ENCODE measurements around the gene SPTB.

SPTB gene

DNA sequence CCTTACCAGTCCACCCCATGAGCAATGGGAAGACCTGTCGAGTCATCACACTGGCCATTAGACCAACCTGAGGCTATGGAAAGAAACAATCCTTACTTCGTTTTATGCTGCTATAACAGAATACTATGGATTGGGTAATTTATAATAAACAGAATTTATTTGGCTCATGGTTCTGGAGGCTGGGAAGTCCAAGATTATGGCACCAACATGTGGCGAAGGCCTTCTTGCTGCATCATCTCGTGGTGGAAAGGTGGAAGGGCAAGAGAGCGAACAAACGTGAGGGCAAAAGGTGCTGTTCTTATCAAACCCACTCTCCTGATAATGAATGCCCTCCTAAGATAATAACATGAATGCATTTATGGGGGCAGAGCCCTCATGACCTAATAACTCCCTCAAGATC lies 9.6 kb upstream of the SPTB start:
- H3K27me3 ChIP-seq (ENCODE audit: control insufficient read depth, insufficient read depth, low read length, poor library complexity, severe bottlenecking): peaks cover 4% of the 10 kb centered on the region
- H3K9me3 ChIP-seq (ENCODE audit: control insufficient read depth, low read length): no peaks in the 10 kb centered on the region
- no peak overlapping the region for H3K27ac ChIP-seq (ENCODE audit: insufficient read depth, low read depth, low read length, poor library complexity, severe bottlenecking)
- no peaks in the 10 kb centered on the region for H3K36me3 ChIP-seq (ENCODE audit: control insufficient read depth, insufficient read depth, low read length)
- 93 to 98% methylated on average over 6 of the region's 6 CpGs for WGBS, 2 experiments
- H3K4me1 ChIP-seq (ENCODE audit: control insufficient read depth, insufficient read depth, low read length): no peaks in the 10 kb centered on the region
- no peak overlapping the region for H3K4me3 ChIP-seq (ENCODE audit: insufficient read depth, low read depth, low read length)

DNA sequence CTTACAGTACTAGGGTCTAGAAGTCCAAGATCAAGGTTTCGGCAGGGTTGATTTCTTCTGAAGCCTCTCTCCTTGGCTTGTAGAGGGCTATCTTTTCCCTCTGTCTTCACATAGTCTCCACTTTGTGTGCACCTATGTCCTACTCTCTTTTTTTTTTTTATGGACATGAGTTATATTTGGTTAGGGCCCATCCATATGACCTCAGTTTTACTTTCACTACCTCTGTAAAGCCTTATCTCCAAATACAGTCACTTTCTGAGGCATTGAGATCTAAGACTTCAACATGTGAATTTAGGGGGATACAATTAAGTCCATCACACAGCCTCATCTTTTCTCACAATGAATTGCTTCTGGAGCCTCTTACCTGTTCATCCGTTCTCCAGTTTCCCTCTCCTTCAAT lies 5.9 kb upstream of the SPTB start:
- Histone ChIP-seq H3K27me3 (ENCODE audit: control insufficient read depth, insufficient read depth, low read length, poor library complexity, severe bottlenecking) (peaks cover 40% of the 10 kb centered on the region), H3K36me3 (ENCODE audit: control insufficient read depth, insufficient read depth, low read length) (no peaks in the 10 kb centered on the region), H3K4me1 (ENCODE audit: control insufficient read depth, insufficient read depth, low read length) (no peaks in the 10 kb centered on the region), H3K9me3 (ENCODE audit: control insufficient read depth, low read length) (no peaks in the 10 kb centered on the region), H3K4me3 (ENCODE audit: insufficient read depth, low read depth, low read length) (no peak overlapping the region), H3K27ac (ENCODE audit: insufficient read depth, low read depth, low read length, poor library complexity, severe bottlenecking) (no peak overlapping the region)
- 90 to 93% methylated on average over 2 of the region's 2 CpGs for WGBS, 2 experiments

DNA sequence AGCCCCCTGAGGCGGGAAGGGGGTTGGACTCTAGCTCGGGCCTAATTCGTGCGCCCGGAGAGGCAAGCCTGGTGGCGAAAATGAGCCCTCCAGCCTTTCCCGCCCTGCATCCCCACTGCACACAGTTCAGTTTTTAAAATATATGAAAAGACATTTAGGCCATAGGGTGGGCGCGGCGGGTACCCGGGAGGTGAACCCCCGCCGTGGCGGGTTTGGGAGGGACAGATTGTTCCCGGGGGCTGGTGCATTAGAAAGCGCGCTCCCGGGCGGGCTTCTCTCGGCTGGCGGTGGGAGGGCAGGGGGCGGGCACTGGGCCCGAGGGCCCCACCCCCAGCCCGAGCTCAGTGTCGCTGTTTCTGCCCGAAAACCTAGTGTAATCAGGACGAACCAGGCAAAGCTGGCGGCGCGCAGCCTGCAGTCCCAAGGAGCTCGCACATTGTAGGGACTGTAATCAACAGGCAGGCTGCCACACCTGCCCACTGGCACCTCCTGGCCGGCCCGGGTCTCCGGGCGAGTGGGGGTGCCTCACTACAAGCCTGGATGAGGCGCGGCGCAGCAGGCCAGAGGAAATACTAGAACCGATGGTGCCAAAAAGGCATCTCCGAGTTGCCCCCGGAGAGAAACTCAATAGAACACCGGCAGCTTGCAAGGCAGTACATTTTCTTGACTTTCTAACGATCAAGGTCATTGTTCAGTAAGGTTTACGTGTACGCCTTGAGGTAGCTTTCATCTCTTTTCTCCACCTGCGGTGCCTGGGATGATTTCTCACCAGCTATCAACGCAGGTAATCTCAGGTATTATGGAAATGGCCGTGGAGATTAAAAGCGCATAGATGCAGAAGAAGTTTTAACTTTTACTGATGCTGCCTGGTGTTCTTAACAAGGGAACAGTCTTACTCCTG lies 764 bp upstream of the SPTB start:
- Histone ChIP-seq H3K9me3 (ENCODE audit: control insufficient read depth, low read length) (no peaks in the 10 kb centered on the region), H3K27ac (ENCODE audit: insufficient read depth, low read depth, low read length, poor library complexity, severe bottlenecking) (no peak overlapping the region), H3K4me1 (ENCODE audit: control insufficient read depth, insufficient read depth, low read length) (no peaks in the 10 kb centered on the region), H3K27me3 (ENCODE audit: control insufficient read depth, insufficient read depth, low read length, poor library complexity, severe bottlenecking) (peaks cover 85% of the 10 kb centered on the region), H3K4me3 (ENCODE audit: insufficient read depth, low read depth, low read length) (peak overlapping the region; percentile 62), H3K36me3 (ENCODE audit: control insufficient read depth, insufficient read depth, low read length) (no peaks in the 10 kb centered on the region)
- 3 to 4% methylated on average over 49 of the region's 49 CpGs for WGBS, 2 experiments

DNA sequence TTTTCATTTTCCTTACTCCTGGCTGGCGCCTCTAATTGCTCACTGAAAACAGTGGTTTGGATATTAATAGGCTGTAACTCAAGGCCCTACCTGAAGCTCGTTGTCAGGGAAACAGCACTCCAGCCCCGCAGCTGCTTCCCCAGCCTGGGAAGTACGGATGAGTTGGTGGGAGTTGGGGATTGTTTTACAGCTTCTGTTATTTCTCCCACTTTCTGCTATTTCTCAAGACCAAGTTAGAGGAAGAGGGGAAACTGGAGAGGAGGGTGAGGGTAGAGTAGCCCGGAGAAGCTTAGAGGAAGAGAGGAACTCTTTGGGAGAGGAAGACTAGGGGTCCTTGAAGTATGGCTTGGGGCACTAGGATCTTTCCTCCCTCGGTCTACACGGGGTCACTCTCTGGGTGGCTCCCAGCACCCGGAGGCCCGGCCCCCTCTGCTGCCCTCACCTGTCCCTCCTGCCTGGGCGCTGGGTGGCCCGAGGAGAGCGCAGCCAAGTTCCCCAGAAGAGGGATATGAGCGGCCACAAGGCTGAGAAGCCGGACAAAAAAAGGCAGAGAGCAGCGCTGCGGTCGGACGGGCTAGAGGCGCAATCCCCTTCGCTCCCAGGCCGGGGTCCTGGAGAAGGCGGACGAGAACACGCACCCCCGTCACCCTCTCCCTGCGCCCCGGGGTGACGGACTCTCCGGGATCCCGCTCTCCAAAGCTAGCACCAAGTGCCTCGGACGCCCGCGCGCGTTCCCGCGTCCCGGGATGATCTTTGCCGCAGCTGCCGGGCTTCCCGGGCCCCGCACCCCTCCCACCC lies 671 bp downstream of the SPTB start:
- Histone ChIP-seq H3K36me3 (ENCODE audit: control insufficient read depth, insufficient read depth, low read length) (no peaks in the 10 kb centered on the region), H3K4me1 (ENCODE audit: control insufficient read depth, insufficient read depth, low read length) (no peaks in the 10 kb centered on the region), H3K27ac (ENCODE audit: insufficient read depth, low read depth, low read length, poor library complexity, severe bottlenecking) (no peak overlapping the region), H3K9me3 (ENCODE audit: control insufficient read depth, low read length) (no peaks in the 10 kb centered on the region), H3K27me3 (ENCODE audit: control insufficient read depth, insufficient read depth, low read length, poor library complexity, severe bottlenecking) (peaks cover 80% of the 10 kb centered on the region), H3K4me3 (ENCODE audit: insufficient read depth, low read depth, low read length) (peak overlapping the region; percentile 62)
- 4% methylated on average over 43 of the region's 43 CpGs for WGBS, 2 experiments

DNA sequence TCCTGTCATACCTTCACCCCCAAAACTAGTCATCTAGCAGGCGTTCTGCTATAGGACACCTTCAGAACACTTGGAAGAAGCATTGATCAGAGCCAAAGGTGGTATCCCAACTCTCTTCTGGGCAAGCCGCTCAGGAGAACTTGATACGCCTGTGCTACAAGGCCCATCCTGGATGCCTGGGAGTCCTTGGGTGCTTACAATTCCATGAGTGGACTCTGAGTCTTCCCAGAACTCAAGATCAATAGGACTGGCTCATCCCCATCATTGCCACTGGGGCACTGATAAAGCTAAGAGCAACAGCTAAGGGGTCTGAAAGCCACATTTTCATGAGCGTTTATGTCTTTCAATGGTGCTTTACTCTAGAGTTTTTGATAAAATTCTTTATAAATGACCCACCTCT lies 1.9 kb downstream of the SPTB start:
- Histone ChIP-seq H3K4me3 (ENCODE audit: insufficient read depth, low read depth, low read length) (no peak overlapping the region), H3K4me1 (ENCODE audit: control insufficient read depth, insufficient read depth, low read length) (no peaks in the 10 kb centered on the region), H3K27me3 (ENCODE audit: control insufficient read depth, insufficient read depth, low read length, poor library complexity, severe bottlenecking) (peaks cover 68% of the 10 kb centered on the region), H3K9me3 (ENCODE audit: control insufficient read depth, low read length) (no peaks in the 10 kb centered on the region), H3K36me3 (ENCODE audit: control insufficient read depth, insufficient read depth, low read length) (no peaks in the 10 kb centered on the region), H3K27ac (ENCODE audit: insufficient read depth, low read depth, low read length, poor library complexity, severe bottlenecking) (no peak overlapping the region)
- 94 to 95% methylated on average over 4 of the region's 4 CpGs for WGBS, 2 experiments

DNA sequence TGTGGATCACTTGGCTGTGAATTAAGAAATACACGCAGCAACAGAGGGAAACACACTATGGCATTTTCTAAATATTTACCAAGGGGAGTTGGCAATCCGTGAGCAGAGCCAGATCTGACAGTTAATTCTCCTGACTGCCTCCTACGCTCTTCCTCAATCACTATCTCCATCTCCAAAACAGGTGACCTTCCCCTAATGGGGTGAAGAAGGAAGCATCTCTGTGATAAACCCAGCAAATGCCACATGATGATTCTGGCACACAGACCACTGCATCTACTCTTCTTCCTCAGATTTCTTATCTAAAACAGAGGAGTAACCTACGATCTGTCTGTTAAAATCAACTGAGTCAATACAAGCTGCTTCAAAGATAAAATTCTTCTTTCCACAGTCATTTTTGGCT lies 4.4 kb downstream of the SPTB start:
- H3K27ac ChIP-seq (ENCODE audit: insufficient read depth, low read depth, low read length, poor library complexity, severe bottlenecking): no peak overlapping the region
- 86 to 87% methylated on average over 4 of the region's 4 CpGs for WGBS, 2 experiments
- peaks cover 43% of the 10 kb centered on the region for H3K27me3 ChIP-seq (ENCODE audit: control insufficient read depth, insufficient read depth, low read length, poor library complexity, severe bottlenecking)
- H3K4me3 ChIP-seq (ENCODE audit: insufficient read depth, low read depth, low read length): no peak overlapping the region
- no peaks in the 10 kb centered on the region for H3K9me3 ChIP-seq (ENCODE audit: control insufficient read depth, low read length)
- no peaks in the 10 kb centered on the region for H3K36me3 ChIP-seq (ENCODE audit: control insufficient read depth, insufficient read depth, low read length)
- H3K4me1 ChIP-seq (ENCODE audit: control insufficient read depth, insufficient read depth, low read length): no peaks in the 10 kb centered on the region

DNA sequence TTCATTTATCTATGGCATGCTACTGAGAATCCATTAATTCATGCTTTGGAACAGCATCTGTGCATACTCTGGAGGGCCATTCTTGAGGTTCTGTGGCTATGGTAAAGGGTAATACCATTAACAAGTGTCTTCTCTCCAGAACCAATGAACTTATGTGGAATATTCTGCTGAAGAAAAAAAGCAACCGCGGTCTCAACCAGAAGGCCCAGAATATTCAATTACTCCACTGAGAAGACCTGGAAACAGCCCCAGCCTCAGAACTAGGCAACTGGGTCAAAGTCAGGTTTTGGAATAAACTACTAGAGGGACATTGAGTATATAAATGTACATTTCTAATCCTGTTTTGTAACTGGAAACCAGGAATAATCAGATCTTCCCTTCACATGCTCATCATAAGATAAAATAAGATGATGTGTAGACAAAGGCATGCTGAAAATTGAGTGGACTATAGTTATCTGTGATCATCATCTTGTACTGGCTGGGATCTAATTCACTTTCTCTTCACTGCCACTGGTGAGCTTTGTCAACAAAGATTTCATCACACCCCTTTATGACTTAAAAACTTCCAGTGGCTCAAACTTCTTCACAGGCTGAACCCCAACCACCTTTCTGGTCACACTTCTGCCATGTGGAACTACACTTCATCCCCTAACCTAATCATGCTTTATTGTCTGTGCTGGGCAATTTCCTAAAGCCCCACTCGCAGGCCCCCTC lies 6.0 kb downstream of the SPTB start:
- Histone ChIP-seq H3K9me3 (ENCODE audit: control insufficient read depth, low read length) (no peaks in the 10 kb centered on the region), H3K27me3 (ENCODE audit: control insufficient read depth, insufficient read depth, low read length, poor library complexity, severe bottlenecking) (peaks cover 26% of the 10 kb centered on the region), H3K4me1 (ENCODE audit: control insufficient read depth, insufficient read depth, low read length) (no peaks in the 10 kb centered on the region), H3K36me3 (ENCODE audit: control insufficient read depth, insufficient read depth, low read length) (no peaks in the 10 kb centered on the region), H3K27ac (ENCODE audit: insufficient read depth, low read depth, low read length, poor library complexity, severe bottlenecking) (no peak overlapping the region), H3K4me3 (ENCODE audit: insufficient read depth, low read depth, low read length) (no peak overlapping the region)
- WGBS, 2 experiments: 63 to 92% methylated on average over 1 to 3 of the region's 3 CpGs

DNA sequence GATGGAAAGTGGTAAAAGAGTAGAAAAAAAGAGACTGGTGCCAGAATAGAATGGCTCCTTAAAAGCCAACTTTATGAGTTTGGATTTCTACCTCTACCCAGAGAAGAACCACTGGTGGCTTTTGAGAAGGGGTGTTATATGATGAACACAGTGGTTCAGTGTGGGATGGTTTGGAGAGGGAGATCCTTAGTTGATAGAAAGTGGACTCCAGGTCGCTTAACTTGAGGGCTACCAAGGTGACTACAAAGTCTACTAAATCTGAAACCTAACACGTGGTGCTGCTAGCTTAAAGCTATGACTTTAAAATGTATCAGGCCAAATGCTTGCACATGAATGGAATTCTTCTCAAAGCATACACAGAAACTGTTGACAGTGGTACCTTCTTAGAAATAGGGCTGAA lies 8.4 kb downstream of the SPTB start:
- H3K36me3 ChIP-seq (ENCODE audit: control insufficient read depth, insufficient read depth, low read length): no peaks in the 10 kb centered on the region
- 84 to 88% methylated on average over 2 of the region's 2 CpGs for WGBS, 2 experiments
- peaks cover 3% of the 10 kb centered on the region for H3K27me3 ChIP-seq (ENCODE audit: control insufficient read depth, insufficient read depth, low read length, poor library complexity, severe bottlenecking)
- no peak overlapping the region for H3K27ac ChIP-seq (ENCODE audit: insufficient read depth, low read depth, low read length, poor library complexity, severe bottlenecking)
- H3K4me1 ChIP-seq (ENCODE audit: control insufficient read depth, insufficient read depth, low read length): no peaks in the 10 kb centered on the region
- no peaks in the 10 kb centered on the region for H3K9me3 ChIP-seq (ENCODE audit: control insufficient read depth, low read length)
- no peak overlapping the region for H3K4me3 ChIP-seq (ENCODE audit: insufficient read depth, low read depth, low read length)

DNA sequence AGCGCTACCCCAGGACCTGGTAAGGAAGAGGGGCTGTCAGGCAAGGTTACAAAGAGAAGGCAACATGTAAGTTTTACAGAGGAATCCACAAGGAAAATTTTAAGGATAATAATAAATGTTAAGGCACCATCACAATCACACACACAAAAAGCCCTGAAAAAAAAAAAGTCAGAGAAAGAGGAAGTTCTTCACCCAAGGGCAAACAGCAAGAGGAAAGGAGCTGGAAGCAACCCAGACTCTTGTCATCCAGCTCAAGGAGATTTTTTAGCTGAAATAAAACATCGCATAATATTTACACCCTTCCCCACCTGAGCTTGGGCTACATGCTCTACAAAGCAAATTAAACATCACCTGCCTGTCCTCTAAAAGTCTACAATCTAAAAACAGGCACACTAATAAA lies 9.5 kb downstream of the SPTB start:
- Histone ChIP-seq H3K36me3 (ENCODE audit: control insufficient read depth, insufficient read depth, low read length) (no peaks in the 10 kb centered on the region), H3K4me3 (ENCODE audit: insufficient read depth, low read depth, low read length) (no peak overlapping the region), H3K9me3 (ENCODE audit: control insufficient read depth, low read length) (no peaks in the 10 kb centered on the region), H3K4me1 (ENCODE audit: control insufficient read depth, insufficient read depth, low read length) (no peaks in the 10 kb centered on the region), H3K27ac (ENCODE audit: insufficient read depth, low read depth, low read length, poor library complexity, severe bottlenecking) (no peak overlapping the region), H3K27me3 (ENCODE audit: control insufficient read depth, insufficient read depth, low read length, poor library complexity, severe bottlenecking) (no peaks in the 10 kb centered on the region)
- WGBS, 2 experiments: 83 to 98% methylated on average over 2 of the region's 2 CpGs

DNA sequence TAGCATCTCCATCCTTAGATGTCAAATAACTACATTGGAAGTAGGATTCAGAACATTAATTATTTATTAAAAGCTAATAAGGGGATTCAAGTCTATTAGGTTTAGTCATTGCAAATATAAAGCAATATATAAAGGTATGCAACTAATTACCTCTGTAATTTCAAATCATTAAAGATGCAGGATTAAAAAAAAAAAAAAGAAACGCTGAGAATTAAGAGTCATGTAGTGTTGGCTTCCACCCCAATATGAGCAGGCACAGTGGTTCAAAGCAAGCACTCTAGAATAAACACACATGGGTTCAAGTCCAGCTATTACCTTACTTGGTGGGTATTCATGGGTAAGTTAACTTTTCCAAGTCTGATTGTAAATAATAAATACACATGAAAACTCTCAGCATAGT lies 10.9 kb downstream of the SPTB start:
- no peaks in the 10 kb centered on the region for H3K36me3 ChIP-seq (ENCODE audit: control insufficient read depth, insufficient read depth, low read length)
- no peak overlapping the region for H3K4me3 ChIP-seq (ENCODE audit: insufficient read depth, low read depth, low read length)
- no peaks in the 10 kb centered on the region for H3K9me3 ChIP-seq (ENCODE audit: control insufficient read depth, low read length)
- H3K27ac ChIP-seq (ENCODE audit: insufficient read depth, low read depth, low read length, poor library complexity, severe bottlenecking): no peak overlapping the region
- no peaks in the 10 kb centered on the region for H3K27me3 ChIP-seq (ENCODE audit: control insufficient read depth, insufficient read depth, low read length, poor library complexity, severe bottlenecking)
- H3K4me1 ChIP-seq (ENCODE audit: control insufficient read depth, insufficient read depth, low read length): no peaks in the 10 kb centered on the region
- WGBS, 2 experiments: 88% methylated on average over 1 of the region's 1 CpG; no CpG with 5 or more reads in 1 of the 2 experiments

Data from ectodermal cell (in vitro differentiated cells).